ENCODE results near the gene PRR3.

GRCh38 chr6:30530014-30530413, 27.1 kb upstream of the PRR3 start:
- TF ChIP-seq POLR2AphosphoS5 (IDR thresholded peaks at IDR 0.05; ENCODE audit: borderline replicate concordance, low read depth, low read length) (no peak), EZH2 (IDR thresholded peaks at IDR 0.05) (no peak), FOXP2 (optimal IDR thresholded peaks at IDR 0.05; ENCODE audit: control extremely low read depth, extremely low read length, insufficient read depth) (no peak)
